Liver (tissue), 3 donors: ENCODE data around the gene HDHD3.

ENCODE experiments used
- EGR1 ChIP-seq, 2 donors: IDR thresholded peaks; 2 replicates each; pipeline ENCODE4 v1.6.1; 2016 to 2018; ENCODE audit warnings: antibody characterized with exemption in 2 of 2, low read depth in 2 of 2
- FOXA1 ChIP-seq: IDR thresholded peaks from 2 replicates; pipeline ENCODE4 v1.6.1; 2016; ENCODE audit warnings: antibody characterized with exemption
- FOXA2 ChIP-seq: IDR thresholded peaks from 2 replicates; pipeline ENCODE4 v1.6.1; 2016; ENCODE audit warnings: antibody characterized with exemption
- HNF4G ChIP-seq: IDR thresholded peaks from 2 replicates; pipeline ENCODE4 v1.6.1; 2016; ENCODE audit warnings: antibody characterized with exemption
- SP1 ChIP-seq: IDR thresholded peaks from 2 replicates; pipeline ENCODE4 v1.6.1; 2018; ENCODE audit warnings: antibody characterized with exemption, mild to moderate bottlenecking
- TAF1 ChIP-seq: conservative IDR thresholded peaks from 2 replicates; pipeline ENCODE4 v1.6.1; 2016; ENCODE audit warnings: antibody characterized with exemption, mild to moderate bottlenecking
- TF ChIP-seq, protein P1 (sequence below): fragments of 150-350 bp; IDR thresholded peaks from 2 replicates; pipeline ENCODE4 v1.5.1; 2017; ENCODE audit warnings: improper control_type of control experiment, low read depth, low read length; ENCODE audit not compliant: missing input control
- TF ChIP-seq, protein P2 (sequence below): IDR thresholded peaks from 2 replicates; pipeline ENCODE4 v1.6.1; 2016; ENCODE audit warnings: antibody characterized with exemption, mild to moderate bottlenecking
- donor health status: healthy.
- donor health status: healthy.

DNA sequence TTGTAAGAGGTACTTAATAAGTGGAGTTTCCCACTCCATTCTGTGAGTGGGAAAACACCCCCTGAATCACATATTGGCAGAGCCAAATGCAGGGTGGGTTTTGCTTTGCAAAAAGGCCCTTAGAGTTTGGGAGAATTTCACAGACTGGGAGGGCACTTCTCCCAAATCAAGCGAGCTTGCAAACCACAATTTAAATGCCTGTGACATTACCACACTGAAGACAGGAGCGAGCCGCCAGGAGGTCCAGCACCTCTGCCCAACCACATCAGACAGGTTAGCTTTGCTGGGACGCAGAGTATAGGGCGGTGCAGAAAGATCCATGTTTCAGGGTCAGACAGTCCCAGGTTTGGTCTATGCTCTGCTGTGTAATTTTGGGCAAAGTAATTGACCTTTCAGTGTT is 22.0 kb upstream of the HDHD3 start:
- TF ChIP-seq EGR1 (IDR thresholded peaks at IDR 0.05; ENCODE audit: low read depth in 2 of 2) (no peak), SP1 (no peak), HNF4G (no peak), FOXA1 (no peak), TAF1 (no peak), FOXA2 (no peak)
- TF ChIP-seq, protein P1, sequence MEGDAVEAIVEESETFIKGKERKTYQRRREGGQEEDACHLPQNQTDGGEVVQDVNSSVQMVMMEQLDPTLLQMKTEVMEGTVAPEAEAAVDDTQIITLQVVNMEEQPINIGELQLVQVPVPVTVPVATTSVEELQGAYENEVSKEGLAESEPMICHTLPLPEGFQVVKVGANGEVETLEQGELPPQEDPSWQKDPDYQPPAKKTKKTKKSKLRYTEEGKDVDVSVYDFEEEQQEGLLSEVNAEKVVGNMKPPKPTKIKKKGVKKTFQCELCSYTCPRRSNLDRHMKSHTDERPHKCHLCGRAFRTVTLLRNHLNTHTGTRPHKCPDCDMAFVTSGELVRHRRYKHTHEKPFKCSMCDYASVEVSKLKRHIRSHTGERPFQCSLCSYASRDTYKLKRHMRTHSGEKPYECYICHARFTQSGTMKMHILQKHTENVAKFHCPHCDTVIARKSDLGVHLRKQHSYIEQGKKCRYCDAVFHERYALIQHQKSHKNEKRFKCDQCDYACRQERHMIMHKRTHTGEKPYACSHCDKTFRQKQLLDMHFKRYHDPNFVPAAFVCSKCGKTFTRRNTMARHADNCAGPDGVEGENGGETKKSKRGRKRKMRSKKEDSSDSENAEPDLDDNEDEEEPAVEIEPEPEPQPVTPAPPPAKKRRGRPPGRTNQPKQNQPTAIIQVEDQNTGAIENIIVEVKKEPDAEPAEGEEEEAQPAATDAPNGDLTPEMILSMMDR: no peak
- TF ChIP-seq, protein P2, sequence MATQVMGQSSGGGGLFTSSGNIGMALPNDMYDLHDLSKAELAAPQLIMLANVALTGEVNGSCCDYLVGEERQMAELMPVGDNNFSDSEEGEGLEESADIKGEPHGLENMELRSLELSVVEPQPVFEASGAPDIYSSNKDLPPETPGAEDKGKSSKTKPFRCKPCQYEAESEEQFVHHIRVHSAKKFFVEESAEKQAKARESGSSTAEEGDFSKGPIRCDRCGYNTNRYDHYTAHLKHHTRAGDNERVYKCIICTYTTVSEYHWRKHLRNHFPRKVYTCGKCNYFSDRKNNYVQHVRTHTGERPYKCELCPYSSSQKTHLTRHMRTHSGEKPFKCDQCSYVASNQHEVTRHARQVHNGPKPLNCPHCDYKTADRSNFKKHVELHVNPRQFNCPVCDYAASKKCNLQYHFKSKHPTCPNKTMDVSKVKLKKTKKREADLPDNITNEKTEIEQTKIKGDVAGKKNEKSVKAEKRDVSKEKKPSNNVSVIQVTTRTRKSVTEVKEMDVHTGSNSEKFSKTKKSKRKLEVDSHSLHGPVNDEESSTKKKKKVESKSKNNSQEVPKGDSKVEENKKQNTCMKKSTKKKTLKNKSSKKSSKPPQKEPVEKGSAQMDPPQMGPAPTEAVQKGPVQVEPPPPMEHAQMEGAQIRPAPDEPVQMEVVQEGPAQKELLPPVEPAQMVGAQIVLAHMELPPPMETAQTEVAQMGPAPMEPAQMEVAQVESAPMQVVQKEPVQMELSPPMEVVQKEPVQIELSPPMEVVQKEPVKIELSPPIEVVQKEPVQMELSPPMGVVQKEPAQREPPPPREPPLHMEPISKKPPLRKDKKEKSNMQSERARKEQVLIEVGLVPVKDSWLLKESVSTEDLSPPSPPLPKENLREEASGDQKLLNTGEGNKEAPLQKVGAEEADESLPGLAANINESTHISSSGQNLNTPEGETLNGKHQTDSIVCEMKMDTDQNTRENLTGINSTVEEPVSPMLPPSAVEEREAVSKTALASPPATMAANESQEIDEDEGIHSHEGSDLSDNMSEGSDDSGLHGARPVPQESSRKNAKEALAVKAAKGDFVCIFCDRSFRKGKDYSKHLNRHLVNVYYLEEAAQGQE: peak; percentile 42
